Loucy (cell line): ENCODE results near the gene PTPRA.

ENCODE experiments used
- H2AFZ ChIP-seq: fragments of 200-600 bp; sonication (generic); 2 replicates; pipeline ENCODE4 v1.6.0; 2016; ENCODE audit warnings: antibody characterized with exemption, mild to moderate bottlenecking, low read length, moderate library complexity
- H3F3A ChIP-seq: fragments of 200-600 bp; 2 replicates; pipeline ENCODE4 v1.6.0; 2016; ENCODE audit warnings: antibody characterized with exemption, low read depth, mild to moderate bottlenecking
- H3K27me3 ChIP-seq: fragments of 200-600 bp; sonication (generic); 2 replicates; pipeline ENCODE4 v1.6.1; 2014; ENCODE audit warnings: low read length, mild to moderate bottlenecking; ENCODE audit not compliant: insufficient read depth, poor library complexity, severe bottlenecking
- H3K36me3 ChIP-seq: fragments of 200-600 bp; sonication (generic); 2 replicates; pipeline ENCODE4 v1.6.1; 2016; ENCODE audit warnings: low read length; ENCODE audit not compliant: insufficient read depth
- H3K4me1 ChIP-seq: fragments of 200-600 bp; sonication (generic); 2 replicates; pipeline ENCODE4 v1.5.1; 2014; ENCODE audit warnings: low read length, mild to moderate bottlenecking; ENCODE audit not compliant: insufficient read depth, poor library complexity, severe bottlenecking
- H3K4me2 ChIP-seq: fragments of 200-600 bp; sonication (generic); 2 replicates; pipeline ENCODE4 v1.6.0; 2014; ENCODE audit warnings: antibody characterized with exemption, low read length, low read depth, mild to moderate bottlenecking; ENCODE audit not compliant: poor library complexity, severe bottlenecking
- H3K4me3 ChIP-seq: fragments of 200-600 bp; sonication (generic); 2 replicates; pipeline ENCODE4 v1.5.1; 2014; ENCODE audit warnings: low read length, mild to moderate bottlenecking, mixed read lengths; ENCODE audit not compliant: poor library complexity, severe bottlenecking
- H3K79me2 ChIP-seq: fragments of 200-600 bp; sonication (generic); 2 replicates; pipeline ENCODE4 v1.6.1; 2014; ENCODE audit warnings: low read length; ENCODE audit not compliant: insufficient read depth
- H3K9ac ChIP-seq: fragments of 200-600 bp; sonication (generic); 2 replicates; pipeline ENCODE4 v1.6.0; 2014; ENCODE audit warnings: mild to moderate bottlenecking, low read depth, low read length, moderate library complexity; ENCODE audit not compliant: poor library complexity, severe bottlenecking
- H3K9me2 ChIP-seq: fragments of 200-600 bp; sonication (generic); replicated peaks from 2 replicates; pipeline ENCODE4 v1.6.1; 2016; ENCODE audit warnings: low read depth, low read length, mixed read lengths
- H3K9me3 ChIP-seq: fragments of 200-600 bp; sonication (generic); 2 replicates; pipeline ENCODE4 v1.6.1; 2014; ENCODE audit warnings: mild to moderate bottlenecking, antibody characterized with exemption, low read length, low read depth; ENCODE audit not compliant: insufficient read depth
- H4K20me1 ChIP-seq: fragments of 200-600 bp; sonication (generic); 2 replicates; pipeline ENCODE4 v1.6.0; 2014; ENCODE audit warnings: antibody characterized with exemption, low read length, mild to moderate bottlenecking; ENCODE audit not compliant: insufficient read depth, poor library complexity, severe bottlenecking
- CTCF ChIP-seq: fragments of 200-600 bp; sonication (generic); conservative IDR thresholded peaks from 2 replicates; pipeline ENCODE4 v1.5.1; 2014; ENCODE audit warnings: mild to moderate bottlenecking, antibody characterized with exemption, low read length
- EZH2phosphoT487 ChIP-seq: fragments of 200-600 bp; IDR thresholded peaks from 2 replicates; pipeline ENCODE4 v1.6.1; 2018; ENCODE audit warnings: antibody characterized with exemption, mild to moderate bottlenecking, moderate library complexity, borderline replicate concordance

PTPRA gene

GRCh38 chr20:3077618-3078134 is 204.4 kb downstream of the PTPRA start:
- no peak overlapping the region for H3K9ac ChIP-seq
- no peak overlapping the region for H3K4me2 ChIP-seq
- H4K20me1 ChIP-seq: no peaks in the 10 kb centered on the region
- no peaks in the 10 kb centered on the region for H3K9me3 ChIP-seq
- no peaks in the 10 kb centered on the region for H3K36me3 ChIP-seq
- H2AFZ ChIP-seq: peak overlapping the region; percentile 5; the same call in 1 of the 2 replicates
- H3K4me1 ChIP-seq: peaks cover 10% of the 10 kb centered on the region
- no peaks in the 10 kb centered on the region for H3K79me2 ChIP-seq
- H3K27me3 ChIP-seq: no peaks in the 10 kb centered on the region
- H3K4me3 ChIP-seq: no peak overlapping the region
- no peaks in the 10 kb centered on the region for H3F3A ChIP-seq
- H3K9me2 ChIP-seq: no peaks in the 10 kb centered on the region
- no peak for TF ChIP-seq EZH2phosphoT487
- TF ChIP-seq CTCF: no peak

- Histone ChIP-seq H3K9ac (no peak overlapping the region), H3K9me2 (no peaks in the 10 kb centered on the region), H3F3A (no peaks in the 10 kb centered on the region), H3K4me3 (no peak overlapping the region), H3K27me3 (no peaks in the 10 kb centered on the region), H3K79me2 (no peaks in the 10 kb centered on the region), H3K36me3 (no peaks in the 10 kb centered on the region), H3K9me3 (no peaks in the 10 kb centered on the region), H2AFZ (no peak overlapping the region), H3K4me1 (peaks cover 13% of the 10 kb centered on the region), H3K4me2 (no peak overlapping the region), H4K20me1 (no peaks in the 10 kb centered on the region)
- TF ChIP-seq EZH2phosphoT487 (no peak), CTCF (no peak)
Observed at GRCh38 chr20:3080939-3081388, 207.7 kb downstream of the PTPRA start.

GRCh38 chr20:3081641-3082040 is 208.4 kb downstream of the PTPRA start:
- H3K9me2 ChIP-seq: no peaks in the 10 kb centered on the region
- no peak for TF ChIP-seq CTCF
- no peak for TF ChIP-seq EZH2phosphoT487

More at GRCh38 chr20:3081641-3082040, 208.4 kb downstream of the PTPRA start:
- no peak overlapping the region for H3K9ac ChIP-seq
- no peaks in the 10 kb centered on the region for H3K27me3 ChIP-seq
- H3F3A ChIP-seq: no peaks in the 10 kb centered on the region
- H3K9me3 ChIP-seq: no peaks in the 10 kb centered on the region
- peaks cover 13% of the 10 kb centered on the region for H3K4me1 ChIP-seq
- H3K4me3 ChIP-seq: no peak overlapping the region
- no peak overlapping the region for H2AFZ ChIP-seq
- no peak overlapping the region for H3K4me2 ChIP-seq
- H4K20me1 ChIP-seq: no peaks in the 10 kb centered on the region
- H3K79me2 ChIP-seq: no peaks in the 10 kb centered on the region
- no peaks in the 10 kb centered on the region for H3K36me3 ChIP-seq
